NCI-H128 (cell line): Measurements from ENCODE around the gene GRIP2.

Source experiments
- DNase-seq: peaks from one replicate; lab custom pipeline; 2025; ENCODE audit not compliant: unreplicated experiment; lab: John Stamatoyannopoulos, UW

Gene GRIP2

GRCh38 chr3:14487821-14488220 lies 52.3 kb downstream of the GRIP2 start:
- DNase-seq = no peak

- no peak for DNase-seq
These were observed 53.1 kb downstream of the GRIP2 start for GRCh38 chr3:14487086-14487485.

- no peak for DNase-seq
These were observed 53.7 kb downstream of the GRIP2 start for GRCh38 chr3:14486460-14486859.

- DNase-seq = no peak
These were observed 54.2 kb downstream of the GRIP2 start for GRCh38 chr3:14485981-14486380.

DNA sequence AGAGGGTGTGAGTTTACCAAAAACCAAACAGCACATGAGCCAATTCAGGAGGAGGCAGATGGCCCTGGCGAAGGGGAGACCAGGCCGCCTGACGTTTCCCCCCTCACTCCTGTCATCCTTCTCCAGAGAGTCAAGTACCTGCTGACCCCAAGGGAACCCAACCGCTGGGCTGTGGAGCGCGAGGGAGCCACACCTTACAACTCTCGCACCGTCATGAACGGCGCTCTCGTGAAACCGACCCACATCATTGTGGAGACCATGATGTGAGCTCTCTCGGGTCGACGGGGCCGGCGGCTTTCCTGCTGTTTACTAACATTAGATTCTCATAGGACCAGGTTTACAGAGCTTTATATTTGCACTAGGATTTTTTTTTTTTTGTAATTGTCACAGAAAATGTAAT lies 55.4 kb downstream of the GRIP2 start:
- no peak for DNase-seq

- DNase-seq = no peak
These were observed 56.9 kb downstream of the GRIP2 start for GRCh38 chr3:14483286-14483685.

GRCh38 chr3:14482271-14482721 lies 57.8 kb downstream of the GRIP2 start:
- DNase-seq = no peak

DNA sequence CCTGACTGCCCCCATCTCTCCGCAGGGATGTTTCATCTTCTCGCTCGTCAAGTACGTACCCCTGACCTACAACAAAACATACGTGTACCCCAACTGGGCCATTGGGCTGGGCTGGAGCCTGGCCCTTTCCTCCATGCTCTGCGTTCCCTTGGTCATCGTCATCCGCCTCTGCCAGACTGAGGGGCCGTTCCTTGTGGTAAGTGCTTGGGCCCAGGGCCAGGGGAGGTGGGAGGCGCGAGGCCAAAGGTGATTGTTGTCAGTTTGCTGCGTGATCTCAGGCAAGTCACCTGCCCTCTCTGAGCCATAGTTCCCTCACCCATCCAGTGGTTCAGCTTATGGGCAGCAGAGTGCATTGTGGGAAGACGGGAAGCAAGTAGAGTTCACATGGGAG lies 58.5 kb downstream of the GRIP2 start:
- no peak for DNase-seq

- no peak for DNase-seq
These were observed 59.0 kb downstream of the GRIP2 start for GRCh38 chr3:14481018-14481645.

- no peak for DNase-seq
These were observed 59.7 kb downstream of the GRIP2 start for GRCh38 chr3:14480207-14481017.

- DNase-seq = no peak
These were observed 60.6 kb downstream of the GRIP2 start for GRCh38 chr3:14479591-14479990.

GRCh38 chr3:14478956-14479550 lies 61.1 kb downstream of the GRIP2 start:
- no peak for DNase-seq

- DNase-seq = no peak
These were observed 62.7 kb downstream of the GRIP2 start for GRCh38 chr3:14477311-14477935.

DNA sequence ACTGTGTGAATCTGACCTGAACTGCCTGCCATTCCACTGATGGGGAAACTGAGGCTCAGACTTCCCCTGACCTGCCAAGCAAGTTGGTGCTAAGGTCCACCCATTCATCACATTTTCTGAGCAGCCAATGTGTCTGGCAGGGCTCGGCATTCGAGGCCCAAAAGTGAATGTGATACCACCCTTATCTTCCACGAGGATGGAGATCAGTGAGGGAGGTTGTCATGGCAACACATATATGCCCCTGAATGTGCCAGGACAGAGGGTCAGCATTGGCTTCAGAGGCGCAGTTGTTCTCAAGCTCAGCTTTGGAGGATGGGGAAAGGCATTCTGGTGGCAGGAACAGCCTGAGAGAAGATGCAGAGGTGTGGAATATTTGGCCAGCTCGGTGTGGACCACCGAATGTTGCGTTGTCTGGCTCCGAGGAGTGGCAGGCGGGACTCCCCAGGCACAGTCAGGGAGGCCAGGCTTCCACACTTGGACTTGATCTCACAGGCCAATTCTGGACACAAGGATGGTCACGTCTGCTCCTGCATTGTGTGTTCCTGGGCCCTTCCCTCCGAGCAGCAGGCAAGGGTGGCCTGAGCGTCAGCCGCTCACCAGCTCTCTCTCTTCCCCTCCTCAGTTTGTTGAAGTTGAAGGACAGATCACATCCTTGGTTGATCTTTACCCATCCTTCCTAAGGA lies 63.4 kb downstream of the GRIP2 start:
- DNase-seq = no peak

GRCh38 chr3:14475621-14476020 lies 64.5 kb downstream of the GRIP2 start:
- DNase-seq = no peak

DNA sequence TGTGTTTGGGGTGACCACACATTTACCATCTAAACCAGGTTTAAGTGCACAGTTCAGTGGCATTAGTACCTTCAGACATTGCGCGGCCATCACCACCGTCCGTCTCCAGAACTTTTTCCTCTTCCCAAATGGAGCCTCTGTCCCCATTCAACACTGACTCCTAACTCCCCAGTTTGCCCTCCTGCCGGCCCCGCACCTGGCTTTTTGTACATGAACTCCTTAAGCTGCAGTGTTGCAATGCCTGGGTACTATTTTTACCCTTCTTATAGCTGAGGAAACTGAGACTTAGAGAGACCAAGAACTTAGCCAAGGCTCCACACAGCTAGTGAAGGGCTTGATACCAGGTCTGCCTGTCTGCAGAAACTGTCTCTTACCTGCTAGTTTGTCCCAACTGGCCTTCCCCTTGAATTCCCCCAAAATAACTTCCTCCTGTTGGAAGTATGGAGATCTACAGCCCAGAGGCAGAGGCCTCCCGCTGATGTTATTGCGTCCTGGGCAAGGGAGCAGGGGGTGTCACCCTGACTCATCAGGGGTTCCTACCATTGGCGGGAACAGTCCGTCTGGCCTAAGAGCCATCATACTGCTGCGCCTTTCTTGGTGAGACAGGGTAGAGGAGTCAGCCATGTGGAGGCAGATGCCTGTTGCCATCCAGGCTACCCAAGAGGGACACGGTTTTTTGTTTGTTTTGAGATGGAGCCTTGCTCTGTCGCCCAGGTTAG lies 65.6 kb downstream of the GRIP2 start:
- DNase-seq = no peak

DNA sequence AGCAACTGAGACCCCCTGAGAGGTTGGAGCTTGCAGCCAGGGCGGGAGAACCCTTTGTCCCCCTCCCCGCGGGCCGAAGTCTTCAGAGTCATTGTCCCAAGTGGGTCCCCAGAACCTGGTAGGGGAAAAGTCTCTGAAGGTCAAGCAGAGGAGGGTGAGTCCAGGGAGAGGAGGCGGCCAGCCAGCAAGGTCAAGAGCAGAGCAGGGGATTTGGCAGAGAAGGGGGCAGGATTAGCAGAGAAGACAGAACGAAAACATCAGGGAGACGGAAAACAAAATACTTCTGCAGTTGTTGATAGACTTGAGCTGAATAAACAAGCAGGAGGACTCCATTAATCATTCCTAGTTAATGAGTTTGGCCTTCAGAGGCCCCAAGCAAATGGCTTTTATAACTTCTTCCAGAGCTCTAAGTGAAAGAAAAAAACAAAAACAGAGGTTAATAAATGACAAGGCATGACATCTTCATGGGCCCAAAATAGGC lies 66.7 kb downstream of the GRIP2 start:
- no peak for DNase-seq

DNA sequence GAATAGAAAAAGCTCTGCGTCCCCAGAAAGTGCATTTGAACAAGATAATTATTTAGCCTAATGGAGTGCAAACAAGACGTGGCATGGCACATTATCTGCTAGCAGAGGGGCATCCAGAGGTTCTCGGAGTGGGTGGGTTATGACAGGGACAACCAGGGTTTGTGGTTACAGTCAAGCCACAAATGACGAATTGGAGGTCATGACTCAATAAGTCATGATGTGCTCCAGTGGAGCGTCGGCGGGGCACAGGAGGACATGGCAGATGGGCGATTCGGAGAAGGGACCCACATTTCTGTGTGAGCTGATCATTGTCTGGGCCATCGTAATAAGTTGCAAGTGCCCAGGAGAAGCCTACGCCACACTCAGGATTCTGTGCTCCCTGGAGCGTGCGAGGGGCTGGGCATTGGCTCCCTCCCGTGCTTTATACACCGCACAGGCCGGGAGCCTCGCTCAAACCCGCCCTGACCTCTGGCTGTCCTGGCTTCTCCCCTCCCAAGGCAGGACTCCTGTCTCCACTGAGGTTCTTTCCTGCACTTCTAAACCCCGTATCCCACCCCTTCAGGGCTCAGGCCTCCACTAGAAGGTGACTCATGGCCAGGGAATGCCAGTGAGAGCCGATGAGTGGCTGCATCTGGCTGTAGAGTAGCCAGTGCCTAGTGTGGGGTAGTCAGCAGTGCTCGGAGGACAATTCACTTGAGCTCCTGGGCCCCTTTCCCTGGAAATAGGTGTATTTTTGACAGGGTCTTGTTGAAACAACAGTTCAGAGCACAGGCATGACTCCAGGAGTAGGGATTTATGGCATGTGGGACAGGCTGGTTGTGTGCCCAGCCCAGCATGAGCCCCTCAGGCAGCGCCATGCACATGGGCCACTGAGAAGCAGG lies 67.4 kb downstream of the GRIP2 start:
- no peak for DNase-seq

- DNase-seq = no peak
These were observed 68.5 kb downstream of the GRIP2 start for GRCh38 chr3:14471690-14472089.
